SK-N-MC (cell line): ENCODE results near the gene PLA2G6.
"Not testable (repeated sequence)": the region's sequence is repeated elsewhere in the genome, so short reads cannot be mapped to it uniquely, and the experiment has no call there.

Experiments used
- DNase-seq: peaks from one replicate; pipeline ENCODE4 v3.0.0-alpha.2; 2011; ENCODE audit warnings: low read depth, low spot score
- H3K27ac ChIP-seq: fragments of 200-600 bp; sonication (generic); 2 replicates; pipeline ENCODE4 v1.5.1; 2016; ENCODE audit warnings: mixed run types
- H3K36me3 ChIP-seq: fragments of 200-600 bp; sonication (generic); 2 replicates; pipeline ENCODE4 v1.6.1; 2017; ENCODE audit warnings: antibody characterized with exemption, low read length, mixed read lengths; ENCODE audit not compliant: insufficient read depth
- H3K4me3 ChIP-seq: fragments of 200-600 bp; sonication (generic); 2 replicates; pipeline ENCODE4 v1.5.1; 2016
- H3K9ac ChIP-seq: fragments of 200-600 bp; sonication (generic); 2 replicates; pipeline ENCODE4 v1.8.0; 2017; ENCODE audit warnings: mixed run types, mixed read lengths; ENCODE audit not compliant: insufficient read length
- H3K9me3 ChIP-seq: fragments of 200-600 bp; sonication (generic); 2 replicates; pipeline ENCODE4 v1.6.1; 2017; ENCODE audit warnings: low read depth, mild to moderate bottlenecking, antibody characterized with exemption, low read length, moderate library complexity, mixed read lengths
- EZH2 ChIP-seq: fragments of 200-600 bp; sonication (generic); IDR thresholded peaks from one replicate; pipeline ENCODE4 v1.6.1; 2017; ENCODE audit warnings: antibody characterized with exemption
- FOXP2 ChIP-seq: optimal IDR thresholded peaks from 2 replicates; pipeline ENCODE3; 2011; ENCODE audit warnings: mild to moderate bottlenecking, moderate library complexity; ENCODE audit not compliant: insufficient read depth; ENCODE audit errors: extremely low read length, control extremely low read depth
- POLR2AphosphoS5 ChIP-seq: IDR thresholded peaks from 2 replicates; pipeline ENCODE4 v1.6.1; 2012; ENCODE audit warnings: mild to moderate bottlenecking, low read depth, low read length, borderline replicate concordance

The PLA2G6 gene

DNA sequence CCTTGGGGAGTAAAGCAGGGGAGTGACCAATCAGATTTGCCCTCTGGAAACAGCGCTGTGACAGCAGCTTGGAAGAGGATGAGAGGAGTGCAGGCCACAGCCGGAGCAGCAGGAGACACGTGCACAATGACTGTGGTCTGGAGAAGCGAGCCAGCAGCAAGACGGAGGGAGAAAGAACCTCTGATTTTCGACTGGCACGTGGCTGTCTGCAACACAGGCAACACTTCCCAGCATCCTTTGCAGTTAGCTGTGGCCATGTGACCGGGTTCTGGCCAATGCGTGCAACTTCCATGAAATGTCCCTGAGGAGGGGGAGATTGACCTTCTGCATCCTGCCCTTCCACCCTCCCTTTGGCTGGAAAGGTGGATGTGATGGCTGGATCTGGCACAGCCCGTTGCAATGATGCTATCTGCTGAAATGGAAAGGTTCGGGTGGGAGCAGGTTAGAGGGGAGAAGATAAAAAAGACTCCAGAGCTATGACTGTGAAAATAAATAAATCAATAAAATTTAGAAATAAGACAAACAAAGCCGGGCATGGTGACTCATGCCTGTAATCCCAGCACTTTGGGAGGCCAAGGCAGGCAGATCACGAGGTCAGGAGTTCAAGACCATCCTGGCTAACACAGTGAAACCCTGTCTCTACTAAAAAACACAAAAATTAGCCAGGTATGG is 15.6 kb downstream of the PLA2G6 start:
- no peak overlapping the region for H3K27ac ChIP-seq
- H3K9ac ChIP-seq, result no peak overlapping the region
- no peak for DNase-seq
- no peak overlapping the region for H3K4me3 ChIP-seq
- no peaks in the 10 kb centered on the region for H3K9me3 ChIP-seq
- TF ChIP-seq FOXP2 (no peak), POLR2AphosphoS5 (no peak), EZH2 (no peak)
- H3K36me3 ChIP-seq, result no peaks in the 10 kb centered on the region

DNA sequence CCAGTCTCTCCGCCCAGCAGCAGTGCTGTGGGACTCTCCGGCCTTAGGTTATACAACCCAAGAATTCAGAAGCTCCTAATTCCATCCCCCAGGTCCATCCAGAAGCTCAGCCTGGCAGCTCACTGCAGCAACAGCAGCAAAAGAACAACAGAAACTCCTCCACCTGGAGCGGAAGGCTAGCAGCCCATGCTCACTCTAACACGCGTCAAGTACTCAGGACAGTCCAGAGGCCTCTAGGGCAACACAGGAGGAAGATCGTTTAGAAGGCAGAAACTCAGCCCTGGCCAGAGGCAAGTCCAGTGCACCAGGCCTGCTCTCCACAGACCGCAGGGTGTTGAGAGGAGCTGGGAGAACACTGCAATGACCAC is 17.1 kb downstream of the PLA2G6 start:
- no peak for DNase-seq
- H3K4me3 ChIP-seq, result no peak overlapping the region
- TF ChIP-seq EZH2 (no peak), FOXP2 (no peak)
- no peaks in the 10 kb centered on the region for H3K9me3 ChIP-seq
- no peaks in the 10 kb centered on the region for H3K36me3 ChIP-seq
- H3K9ac ChIP-seq, result no peak overlapping the region
- H3K27ac ChIP-seq, result no peak overlapping the region

DNA sequence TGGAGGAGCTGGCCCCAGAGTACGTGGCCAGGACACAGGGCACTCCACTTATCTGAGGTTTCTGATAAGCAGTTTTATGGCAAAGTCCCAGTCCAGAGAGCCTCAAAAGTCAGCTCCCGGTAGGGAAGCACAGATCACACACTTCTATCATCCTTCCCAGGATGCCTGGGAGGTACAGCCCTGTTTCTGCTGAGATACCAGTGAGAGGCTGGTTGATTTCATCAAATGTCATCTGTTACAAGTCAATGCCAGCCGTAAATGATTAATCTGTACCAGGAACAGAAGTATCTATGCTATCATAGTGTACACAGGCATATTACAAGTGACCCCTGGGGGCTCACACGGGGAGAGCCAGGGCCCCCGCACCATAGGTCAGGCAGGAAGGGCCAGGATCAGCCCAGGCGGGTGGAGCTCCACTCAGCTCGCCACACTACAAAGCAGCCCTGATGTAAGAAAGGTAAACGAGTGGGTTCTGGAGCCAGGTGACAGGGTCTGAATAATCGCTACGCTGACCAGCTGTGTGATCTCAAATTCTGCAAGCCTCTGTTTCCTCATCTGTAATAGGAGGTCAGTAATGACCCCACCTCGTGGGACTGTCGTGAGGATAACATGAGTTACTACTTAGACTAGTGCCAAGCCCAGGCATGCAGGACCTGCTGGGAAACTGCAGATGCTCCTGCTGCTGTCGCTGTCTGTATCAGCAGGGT is 17.6 kb downstream of the PLA2G6 start:
- TF ChIP-seq FOXP2 (no peak), POLR2AphosphoS5 (no peak), EZH2 (no peak)
- H3K27ac ChIP-seq, result no peak overlapping the region
- no peak for DNase-seq

DNA sequence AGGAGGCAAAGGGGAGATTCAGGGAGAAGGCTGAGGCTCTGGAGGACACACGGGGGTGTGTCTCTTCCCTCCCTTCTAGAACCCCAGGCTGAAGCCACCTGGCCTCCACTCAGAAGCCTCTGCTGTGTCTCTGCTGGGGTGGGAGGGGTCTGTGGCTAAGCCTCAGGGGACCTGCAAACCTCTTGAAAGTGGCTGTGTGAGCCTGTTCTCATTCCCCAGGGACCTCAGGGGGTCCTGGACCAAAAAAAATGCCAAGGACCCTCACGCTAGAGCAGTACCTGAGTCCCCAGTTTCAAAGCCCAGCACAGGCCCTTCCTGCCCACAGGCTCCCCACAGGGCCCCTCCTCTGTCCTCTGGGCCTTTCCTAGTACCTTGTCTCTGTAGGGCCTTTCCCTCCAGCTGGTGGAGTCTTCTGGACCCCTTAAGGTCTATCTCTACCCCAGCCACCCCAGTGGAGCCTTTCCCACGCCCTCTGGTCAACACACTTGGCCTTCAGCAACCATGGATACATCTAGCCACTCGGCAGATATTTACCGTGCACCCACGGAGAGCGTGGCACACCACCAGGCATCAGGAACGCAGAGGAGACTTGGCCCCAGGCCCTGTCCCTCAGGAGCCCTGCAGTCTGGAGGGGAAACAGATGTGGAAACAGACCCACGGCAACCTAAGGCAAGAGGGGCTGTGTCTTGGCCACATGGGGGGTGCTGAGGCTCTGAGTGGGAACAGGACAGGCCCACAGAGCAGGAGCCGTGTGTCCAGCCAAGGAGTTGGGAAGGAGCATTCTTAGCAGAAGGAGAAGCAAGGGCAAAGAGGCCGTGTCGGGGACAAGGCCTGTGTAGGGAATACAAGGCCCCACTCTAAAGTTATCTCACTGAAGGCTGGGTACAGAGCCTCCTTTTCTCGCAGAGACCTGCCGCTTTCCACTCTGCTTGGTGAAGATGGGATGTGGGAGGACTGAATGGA is 18.5 kb downstream of the PLA2G6 start:
- Histone ChIP-seq H3K9me3 (no peaks in the 10 kb centered on the region), H3K36me3 (no peaks in the 10 kb centered on the region), H3K27ac (0 out of 2 replicates have a peak overlapping the region, but pooled peaks have one; percentile 8), H3K9ac (no peak overlapping the region), H3K4me3 (no peak overlapping the region)
- TF ChIP-seq EZH2 (no peak), FOXP2 (no peak), POLR2AphosphoS5 (no peak)
- no peak for DNase-seq

More for the DNA sequence above, 17.6 kb downstream of the PLA2G6 start:
- Histone ChIP-seq H3K36me3 (no peaks in the 10 kb centered on the region), H3K9ac (no peak overlapping the region), H3K9me3 (no peaks in the 10 kb centered on the region), H3K4me3 (no peak overlapping the region)

DNA sequence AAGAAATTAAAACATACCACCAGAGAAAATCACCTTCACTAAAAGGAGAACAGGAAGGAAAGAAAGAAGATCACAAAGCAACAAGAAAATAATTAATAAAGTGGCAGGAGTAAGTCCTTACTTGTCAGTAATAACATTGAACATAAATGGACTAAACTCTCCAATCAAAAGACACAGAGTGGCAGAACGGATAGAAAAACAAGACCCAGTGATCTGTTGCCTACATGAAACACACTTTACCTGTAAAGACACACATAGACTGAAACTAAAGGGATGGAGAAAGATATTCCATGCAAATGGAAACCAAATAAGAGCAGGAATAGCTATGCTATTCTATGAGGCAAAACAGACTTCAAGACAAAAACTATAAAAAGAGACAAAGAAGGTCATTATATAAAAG is 25.9 kb downstream of the PLA2G6 start:
- TF ChIP-seq EZH2, result no peak
- TF ChIP-seq FOXP2, result no peak
- TF ChIP-seq POLR2AphosphoS5, result no peak
- H3K27ac ChIP-seq, result no peak overlapping the region
- no peak for DNase-seq
- no peak overlapping the region for H3K4me3 ChIP-seq
- H3K9me3 ChIP-seq, result no peaks in the 10 kb centered on the region
- no peak overlapping the region for H3K9ac ChIP-seq
- H3K36me3 ChIP-seq, result no peaks in the 10 kb centered on the region

DNA sequence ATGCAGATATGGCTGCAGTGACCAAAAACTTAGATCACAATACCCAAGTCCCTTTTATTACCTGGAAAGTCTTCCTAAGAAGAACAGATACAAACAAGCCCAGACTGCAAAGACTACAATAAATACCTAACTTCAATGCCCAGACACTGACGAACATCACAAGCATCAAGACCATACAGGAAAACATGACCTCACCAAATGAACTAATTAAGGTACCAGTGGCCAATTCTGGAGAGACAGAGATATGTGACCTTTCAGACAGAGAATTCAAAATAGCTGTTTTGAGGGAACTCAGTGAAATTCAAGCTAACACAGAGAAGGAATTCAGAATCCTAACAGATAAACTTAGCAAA is 27.1 kb downstream of the PLA2G6 start:
- H3K27ac ChIP-seq, result not testable (repeated sequence)

DNA sequence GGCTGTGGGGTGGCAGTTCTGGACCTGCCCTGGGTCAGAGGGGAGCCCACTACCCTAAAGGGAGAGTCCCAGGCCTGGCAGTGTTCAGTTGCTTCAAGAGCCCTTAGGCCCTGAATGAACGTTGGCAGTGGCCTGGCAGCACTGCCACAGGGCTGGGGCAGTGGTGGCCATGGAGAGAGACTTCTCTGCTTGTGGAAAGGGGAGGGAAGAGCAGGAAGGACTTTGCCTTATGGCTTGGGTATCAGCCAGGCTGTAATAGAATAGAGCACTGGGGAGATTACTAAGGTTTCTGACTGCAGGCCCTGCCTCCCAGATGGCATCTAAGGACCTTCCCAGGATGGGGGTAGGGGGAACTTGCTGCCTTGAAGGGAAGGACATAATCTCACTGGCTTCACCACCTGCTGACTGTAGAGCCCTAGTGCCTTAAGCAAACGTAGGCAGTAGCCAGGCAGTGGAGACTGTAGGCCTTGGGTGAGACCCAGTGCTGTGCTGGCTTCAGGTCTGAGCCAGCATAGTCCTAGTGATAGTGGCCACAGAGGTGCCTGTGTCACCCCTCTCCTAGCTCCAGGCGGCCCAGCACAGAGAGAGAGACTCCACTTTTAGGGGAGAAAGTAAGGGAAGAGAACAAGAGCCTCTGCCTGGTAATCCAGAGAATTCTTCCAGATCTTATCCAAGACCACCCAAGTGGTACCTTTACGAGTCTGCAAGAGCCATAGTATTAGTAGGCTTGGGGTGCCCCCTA is 27.6 kb downstream of the PLA2G6 start:
- Histone ChIP-seq H3K9ac (no peak overlapping the region), H3K27ac (no peak overlapping the region), H3K36me3 (no peaks in the 10 kb centered on the region), H3K4me3 (no peak overlapping the region), H3K9me3 (no peaks in the 10 kb centered on the region)
- TF ChIP-seq FOXP2 (no peak), EZH2 (no peak), POLR2AphosphoS5 (no peak)
- DNase-seq, result no peak

More for the DNA sequence above, 27.1 kb downstream of the PLA2G6 start:
- H3K4me3 ChIP-seq, H3K36me3 ChIP-seq, DNase-seq, H3K9me3 ChIP-seq, H3K9ac ChIP-seq: not testable (repeated sequence)

DNA sequence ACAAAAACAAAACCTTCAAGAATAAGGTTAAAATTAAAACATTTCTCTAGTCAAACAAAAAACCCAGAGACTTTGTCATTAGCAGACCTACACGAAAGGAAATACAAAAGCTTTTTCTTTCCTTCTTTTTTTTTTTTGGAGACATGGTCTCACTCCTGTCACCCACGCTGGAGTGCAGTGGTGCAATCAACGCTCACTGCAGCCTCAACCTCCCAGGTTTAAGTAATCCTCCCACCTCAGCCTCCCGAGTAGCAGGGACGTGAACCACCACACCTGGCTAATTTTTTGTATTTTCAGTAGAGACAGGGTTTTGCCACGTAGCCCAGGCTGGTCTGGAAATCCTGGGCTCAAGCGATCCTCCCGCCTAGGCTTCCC is 30.5 kb downstream of the PLA2G6 start:
- Histone ChIP-seq H3K36me3 (no peaks in the 10 kb centered on the region), H3K4me3 (no peak overlapping the region), H3K9ac (no peak overlapping the region), H3K27ac (no peak overlapping the region), H3K9me3 (no peaks in the 10 kb centered on the region)
- TF ChIP-seq POLR2AphosphoS5 (no peak), EZH2 (no peak), FOXP2 (no peak)
- DNase-seq, result no peak
